ENCODE measurements around the gene MSX1.

MSX1 gene

GRCh38 chr4:4870576-4871241 is 11.2 kb downstream of the MSX1 start:
- DNase-seq (ENCODE audit: low read depth) = no peak

- DNase-seq (ENCODE audit: low read depth) = no peak
Observed at GRCh38 chr4:4871242-4871572, 11.7 kb downstream of the MSX1 start.

DNA sequence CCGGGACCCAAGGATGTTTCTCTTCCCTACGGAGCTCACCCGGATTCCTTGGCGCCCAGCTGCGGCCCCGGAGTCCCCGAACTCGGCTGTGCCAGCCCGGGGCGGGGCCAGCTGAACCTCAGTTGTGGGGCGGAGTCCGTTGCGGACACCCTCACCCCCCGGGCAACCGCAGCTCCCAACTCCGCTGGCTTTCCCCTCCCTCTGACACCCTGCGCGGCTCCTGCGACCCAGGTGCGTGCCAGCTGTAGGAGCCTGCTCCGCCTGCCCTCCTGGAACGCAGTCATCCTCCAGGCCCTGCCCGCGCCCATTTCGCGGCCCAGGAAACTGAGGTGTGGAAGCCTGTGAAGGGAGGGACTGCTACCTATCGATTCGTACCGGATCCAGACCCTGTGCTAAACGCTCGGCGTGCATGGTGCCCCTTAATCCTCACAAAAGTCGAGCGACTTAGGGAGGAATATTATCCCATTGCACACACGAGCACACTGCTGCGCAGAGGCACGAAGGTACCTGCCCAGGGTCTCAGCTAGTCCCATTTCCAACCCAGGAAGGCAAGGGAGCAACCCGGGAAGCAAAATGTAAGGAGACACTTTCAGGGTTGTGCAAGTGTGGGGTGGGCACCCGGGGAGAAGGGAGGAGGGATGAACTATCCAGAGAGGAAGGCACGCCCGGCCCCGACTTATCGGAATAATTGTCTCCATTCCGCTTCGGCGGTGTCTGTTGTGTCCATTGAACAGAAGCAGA is 12.3 kb downstream of the MSX1 start:
- DNase-seq (ENCODE audit: low read depth) = no peak

GRCh38 chr4:4872314-4872903 is 12.9 kb downstream of the MSX1 start:
- no peak for DNase-seq (ENCODE audit: low read depth)

GRCh38 chr4:4873203-4873602 is 13.7 kb downstream of the MSX1 start:
- DNase-seq (ENCODE audit: low read depth) = no peak

DNA sequence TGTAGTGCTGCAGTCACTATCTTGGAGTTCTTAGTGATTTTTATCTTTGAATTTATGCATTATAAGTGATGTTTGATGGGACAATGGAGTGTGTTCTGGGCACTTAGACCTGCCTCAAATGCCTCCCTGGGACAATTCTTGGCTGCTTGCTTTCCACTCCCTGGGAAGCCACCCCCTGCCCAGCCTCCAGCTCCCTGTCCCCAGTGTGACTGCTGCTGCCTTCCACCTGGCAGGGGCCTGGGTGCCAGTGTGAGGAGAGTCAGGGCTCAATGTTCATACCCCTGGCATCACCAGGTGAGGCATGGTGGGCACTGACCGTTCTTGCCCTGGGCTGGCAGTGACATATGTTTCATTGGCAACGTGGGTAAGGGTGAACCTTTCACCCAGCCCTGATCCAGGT is 14.8 kb downstream of the MSX1 start:
- DNase-seq (ENCODE audit: low read depth) = no peak

GRCh38 chr4:4875147-4875546 is 15.7 kb downstream of the MSX1 start:
- DNase-seq (ENCODE audit: low read depth) = no peak

GRCh38 chr4:4875611-4876010 is 16.1 kb downstream of the MSX1 start:
- no peak for DNase-seq (ENCODE audit: low read depth)

GRCh38 chr4:4876945-4877661 is 17.6 kb downstream of the MSX1 start:
- no peak for DNase-seq (ENCODE audit: low read depth)

- no peak for DNase-seq (ENCODE audit: low read depth)
Observed at GRCh38 chr4:4880492-4880891, 21.0 kb downstream of the MSX1 start.

DNA sequence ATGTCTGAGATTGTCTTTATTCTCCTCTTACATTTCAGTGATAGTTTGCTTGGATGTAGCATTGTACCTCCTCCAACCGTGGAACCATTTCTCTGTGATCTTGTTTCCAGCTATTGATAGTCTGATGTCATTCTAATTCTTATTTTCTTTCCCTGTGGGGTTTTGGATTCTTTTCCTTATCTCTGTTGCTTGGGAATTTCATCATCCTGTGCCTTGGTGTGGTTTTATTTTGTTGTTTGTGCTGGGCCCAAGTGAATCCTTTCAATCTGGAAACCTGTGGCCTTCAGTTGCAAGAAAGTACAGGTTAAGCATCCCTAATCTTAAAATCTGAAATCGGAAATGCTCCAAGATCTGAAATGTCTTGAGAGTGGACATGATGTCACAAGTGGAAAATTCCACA is 22.0 kb downstream of the MSX1 start:
- no peak for DNase-seq (ENCODE audit: low read depth)

DNA sequence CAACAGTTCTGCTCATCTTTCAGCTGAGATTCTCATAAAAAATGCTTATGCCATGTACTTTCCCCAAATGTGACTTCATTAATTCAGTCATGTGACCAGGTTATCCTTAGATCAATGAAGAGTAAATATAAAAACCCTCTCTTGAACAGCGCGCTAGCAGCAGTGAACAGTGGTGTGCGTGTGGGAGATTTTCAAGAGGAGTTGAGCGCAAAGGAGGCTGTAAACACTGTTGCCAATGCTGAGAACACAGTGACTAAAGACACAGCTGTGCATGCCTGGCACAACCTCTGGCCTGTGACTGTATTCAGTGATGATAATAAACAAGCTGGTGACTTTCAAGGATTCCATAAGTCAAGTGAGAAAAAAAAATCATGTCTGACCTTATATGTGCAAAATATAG is 25.1 kb downstream of the MSX1 start:
- DNase-seq (ENCODE audit: low read depth) = no peak

GRCh38 chr4:4887426-4887825 is 28.0 kb downstream of the MSX1 start:
- DNase-seq (ENCODE audit: low read depth) = no peak

GRCh38 chr4:4888695-4889094 is 29.2 kb downstream of the MSX1 start:
- DNase-seq (ENCODE audit: low read depth) = no peak

DNA sequence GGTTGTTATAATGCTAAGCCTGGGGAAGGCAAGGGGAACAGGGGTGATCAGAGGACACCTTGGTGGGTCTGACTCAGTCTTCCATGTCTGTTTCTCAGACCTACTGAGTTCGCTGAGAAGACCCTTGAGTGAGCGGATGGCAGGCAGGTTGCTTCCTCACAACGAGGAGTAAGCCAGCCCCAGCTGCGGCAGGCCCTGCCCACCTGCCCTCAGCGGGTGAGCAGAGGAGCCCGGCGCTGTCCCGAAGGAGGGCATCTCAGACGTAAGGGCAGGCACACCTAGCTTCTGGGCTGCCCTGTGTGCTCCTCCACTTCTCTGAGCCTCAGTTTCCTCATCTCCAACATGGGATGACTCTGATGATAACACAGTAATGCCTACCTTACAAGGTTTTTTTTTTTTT is 30.3 kb downstream of the MSX1 start:
- no peak for DNase-seq (ENCODE audit: low read depth)

GRCh38 chr4:4890574-4891255 is 31.2 kb downstream of the MSX1 start:
- DNase-seq (ENCODE audit: low read depth) = no peak

GRCh38 chr4:4893721-4894120 is 34.3 kb downstream of the MSX1 start:
- no peak for DNase-seq (ENCODE audit: low read depth)

- DNase-seq (ENCODE audit: low read depth) = no peak
Observed at GRCh38 chr4:4899202-4899925, 39.9 kb downstream of the MSX1 start.

GRCh38 chr4:4901877-4902276 is 42.4 kb downstream of the MSX1 start:
- no peak for DNase-seq (ENCODE audit: low read depth)

GRCh38 chr4:4912155-4912554 is 52.7 kb downstream of the MSX1 start:
- no peak for DNase-seq (ENCODE audit: low read depth)

GRCh38 chr4:4913147-4913561 is 53.7 kb downstream of the MSX1 start:
- no peak for DNase-seq (ENCODE audit: low read depth)

Measured in fibroblast of gingiva (primary cell).